ENCODE measurements around the gene CDHR2.
A peak's percentile ranks its signal among the peaks of the same experiment; 100 is the strongest.

The CDHR2 gene

GRCh38 chr5:176538989-176539384 lies 10.2 kb upstream of the CDHR2 start:
- Histone ChIP-seq H3K4me3 (ENCODE audit: low read length in 2 of 2) (no peak overlapping the region), H2BK12ac (ENCODE audit: low read length) (no peak overlapping the region), H2BK120ac (ENCODE audit: low read depth, low read length) (no peak overlapping the region), H2AFZ (ENCODE audit: low read length) (no peak overlapping the region), H3K36me3 (replicated peaks in 1 of 2; ENCODE audit: control insufficient read depth in 2 of 2, insufficient read depth in 2 of 2, low read length in 2 of 2) (peaks cover 6 to 15% of the 10 kb centered on the region in 2 donors), H3K23ac (ENCODE audit: low read depth, low read length, poor library complexity) (no peak overlapping the region), H2BK15ac (ENCODE audit: low read length) (no peak overlapping the region), H3K27ac (replicated peaks; ENCODE audit: low read length) (no peak overlapping the region), H2BK5ac (ENCODE audit: low read length) (no peak overlapping the region), H3K9me3 (replicated peaks in 1 of 2; ENCODE audit: control insufficient read depth in 2 of 2, insufficient read depth in 1 of 2, low read depth in 1 of 2, low read length in 2 of 2) (no peaks in the 10 kb centered on the region), H3K4me1 (ENCODE audit: control insufficient read depth in 2 of 2, insufficient read depth in 1 of 2, low read depth in 1 of 2, low read length in 2 of 2) (peaks cover 21 to 32% of the 10 kb centered on the region in 2 donors), H3K18ac (ENCODE audit: low read length) (no peak overlapping the region), H3K9ac (ENCODE audit: low read depth, low read length, poor library complexity) (no peak overlapping the region), H3K4me2 (ENCODE audit: insufficient read depth, low read length, poor library complexity, severe bottlenecking) (no peak overlapping the region), H3K4ac (ENCODE audit: low read length) (no peak overlapping the region), H4K8ac (ENCODE audit: low read depth, low read length) (no peak overlapping the region), H3K79me1 (ENCODE audit: low read depth, low read length) (peaks cover 3% of the 10 kb centered on the region), H3K14ac (ENCODE audit: low read length) (no peak overlapping the region), H2AK5ac (ENCODE audit: low read depth, low read length) (no peak overlapping the region), H3K27me3 (ENCODE audit: control insufficient read depth in 3 of 3, insufficient read depth in 3 of 3, low read depth in 1 of 3, low read length in 3 of 3) (peaks cover 0 to 16% (median 0%) of the 10 kb centered on the region in 3 experiments), H4K91ac (ENCODE audit: low read depth, low read length, poor library complexity) (no peak overlapping the region)
- DNase-seq (ENCODE audit: low spot score), result no peak
- no CpG with 5 or more reads among the region's 5 CpGs for WGBS, 2 donors (ENCODE audit: extremely low coverage in 2 of 2, insufficient read length in 2 of 2, insufficient replicate concordance in 1 of 2)

- no peak overlapping the region for H3K23ac ChIP-seq (ENCODE audit: low read depth, low read length, poor library complexity)
- no peak overlapping the region for H3K14ac ChIP-seq (ENCODE audit: low read length)
- no peak overlapping the region for H2AK5ac ChIP-seq (ENCODE audit: low read depth, low read length)
- WGBS, 2 donors (ENCODE audit: extremely low coverage in 2 of 2, insufficient read length in 2 of 2, insufficient replicate concordance in 1 of 2), result no CpG with 5 or more reads among the region's 8 CpGs
- H2BK5ac ChIP-seq (ENCODE audit: low read length), result no peak overlapping the region
- no peak overlapping the region for H3K18ac ChIP-seq (ENCODE audit: low read length)
- H3K4me1 ChIP-seq (ENCODE audit: control insufficient read depth in 2 of 2, insufficient read depth in 1 of 2, low read depth in 1 of 2, low read length in 2 of 2), result peaks cover 18 to 23% of the 10 kb centered on the region in 2 donors
- no peak overlapping the region for H3K4ac ChIP-seq (ENCODE audit: low read length)
- H2BK12ac ChIP-seq (ENCODE audit: low read length), result no peak overlapping the region
- no peak overlapping the region for H4K91ac ChIP-seq (ENCODE audit: low read depth, low read length, poor library complexity)
- no peak overlapping the region for H3K4me2 ChIP-seq (ENCODE audit: insufficient read depth, low read length, poor library complexity, severe bottlenecking)
- H3K9me3 ChIP-seq (replicated peaks in 1 of 2; ENCODE audit: control insufficient read depth in 2 of 2, insufficient read depth in 1 of 2, low read depth in 1 of 2, low read length in 2 of 2), result no peaks in the 10 kb centered on the region
- no peak for DNase-seq (ENCODE audit: low spot score)
- no peak overlapping the region for H2BK15ac ChIP-seq (ENCODE audit: low read length)
- H3K27ac ChIP-seq (replicated peaks; ENCODE audit: low read length), result no peak overlapping the region
- no peak overlapping the region for H2BK120ac ChIP-seq (ENCODE audit: low read depth, low read length)
- no peak overlapping the region for H4K8ac ChIP-seq (ENCODE audit: low read depth, low read length)
- H2AFZ ChIP-seq (ENCODE audit: low read length), result no peak overlapping the region
- no peak overlapping the region for H3K9ac ChIP-seq (ENCODE audit: low read depth, low read length, poor library complexity)
- peaks cover 0 to 29% (median 4%) of the 10 kb centered on the region in 3 experiments for H3K27me3 ChIP-seq (ENCODE audit: control insufficient read depth in 3 of 3, insufficient read depth in 3 of 3, low read depth in 1 of 3, low read length in 3 of 3)
- H3K4me3 ChIP-seq (ENCODE audit: low read length in 2 of 2), result no peak overlapping the region
- peaks cover 2% of the 10 kb centered on the region for H3K79me1 ChIP-seq (ENCODE audit: low read depth, low read length)
- H3K36me3 ChIP-seq (replicated peaks in 1 of 2; ENCODE audit: control insufficient read depth in 2 of 2, insufficient read depth in 2 of 2, low read length in 2 of 2), result peaks cover 0 to under 1% of the 10 kb centered on the region in 2 donors
These were observed 8.7 kb upstream of the CDHR2 start for GRCh38 chr5:176540476-176540899.

GRCh38 chr5:176540956-176541337 lies 8.2 kb upstream of the CDHR2 start:
- Histone ChIP-seq H2BK12ac (ENCODE audit: low read length) (no peak overlapping the region), H3K79me1 (ENCODE audit: low read depth, low read length) (peaks cover 2% of the 10 kb centered on the region), H3K27ac (replicated peaks; ENCODE audit: low read length) (no peak overlapping the region), H3K4ac (ENCODE audit: low read length) (peak overlapping the region; percentile 61), H2BK15ac (ENCODE audit: low read length) (peak overlapping the region; percentile 79), H4K91ac (ENCODE audit: low read depth, low read length, poor library complexity) (no peak overlapping the region), H3K23ac (ENCODE audit: low read depth, low read length, poor library complexity) (no peak overlapping the region), H3K9ac (ENCODE audit: low read depth, low read length, poor library complexity) (peak overlapping the region; percentile 57), H3K4me1 (ENCODE audit: control insufficient read depth in 2 of 2, insufficient read depth in 1 of 2, low read depth in 1 of 2, low read length in 2 of 2) (peaks cover 17 to 19% of the 10 kb centered on the region in 2 donors), H3K18ac (ENCODE audit: low read length) (peak overlapping the region; percentile 2), H2AFZ (ENCODE audit: low read length) (no peak overlapping the region), H3K4me2 (ENCODE audit: insufficient read depth, low read length, poor library complexity, severe bottlenecking) (no peak overlapping the region), H3K27me3 (ENCODE audit: control insufficient read depth in 3 of 3, insufficient read depth in 3 of 3, low read depth in 1 of 3, low read length in 3 of 3) (peaks cover 0 to 31% (median 4%) of the 10 kb centered on the region in 3 experiments), H3K9me3 (replicated peaks in 1 of 2; ENCODE audit: control insufficient read depth in 2 of 2, insufficient read depth in 1 of 2, low read depth in 1 of 2, low read length in 2 of 2) (no peaks in the 10 kb centered on the region), H3K14ac (ENCODE audit: low read length) (peak overlapping the region; percentile 58), H3K36me3 (replicated peaks in 1 of 2; ENCODE audit: control insufficient read depth in 2 of 2, insufficient read depth in 2 of 2, low read length in 2 of 2) (no peaks in the 10 kb centered on the region), H4K8ac (ENCODE audit: low read depth, low read length) (no peak overlapping the region), H3K4me3 (ENCODE audit: low read length in 2 of 2) (no peak overlapping the region), H2BK120ac (ENCODE audit: low read depth, low read length) (no peak overlapping the region), H2BK5ac (ENCODE audit: low read length) (no peak overlapping the region), H2AK5ac (ENCODE audit: low read depth, low read length) (peak overlapping the region; percentile 71)
- WGBS, 2 donors (ENCODE audit: extremely low coverage in 2 of 2, insufficient read length in 2 of 2, insufficient replicate concordance in 1 of 2), result no CpG with 5 or more reads among the region's 8 CpGs
- no peak for DNase-seq (ENCODE audit: low spot score)

- H2BK5ac ChIP-seq (ENCODE audit: low read length), result no peak overlapping the region
- H2BK12ac ChIP-seq (ENCODE audit: low read length), result peak overlapping the region; percentile 93
- DNase-seq (ENCODE audit: low spot score), result no peak
- H3K4me3 ChIP-seq (ENCODE audit: low read length in 2 of 2), result no peak overlapping the region
- no peak overlapping the region for H3K14ac ChIP-seq (ENCODE audit: low read length)
- no peak overlapping the region for H3K27ac ChIP-seq (replicated peaks; ENCODE audit: low read length)
- no peak overlapping the region for H3K4me2 ChIP-seq (ENCODE audit: insufficient read depth, low read length, poor library complexity, severe bottlenecking)
- H3K9ac ChIP-seq (ENCODE audit: low read depth, low read length, poor library complexity), result peak overlapping the region; percentile 86
- H2AK5ac ChIP-seq (ENCODE audit: low read depth, low read length), result peak overlapping the region; percentile 85
- no peaks in the 10 kb centered on the region for H3K79me1 ChIP-seq (ENCODE audit: low read depth, low read length)
- H2BK120ac ChIP-seq (ENCODE audit: low read depth, low read length), result no peak overlapping the region
- WGBS, 2 donors (ENCODE audit: extremely low coverage in 2 of 2, insufficient read length in 2 of 2, insufficient replicate concordance in 1 of 2), result no CpG with 5 or more reads among the region's 12 CpGs
- peaks cover 17 to 18% of the 10 kb centered on the region in 2 donors for H3K4me1 ChIP-seq (ENCODE audit: control insufficient read depth in 2 of 2, insufficient read depth in 1 of 2, low read depth in 1 of 2, low read length in 2 of 2)
- H4K8ac ChIP-seq (ENCODE audit: low read depth, low read length), result no peak overlapping the region
- peak overlapping the region; percentile 93 for H2AFZ ChIP-seq (ENCODE audit: low read length)
- H3K9me3 ChIP-seq (replicated peaks in 1 of 2; ENCODE audit: control insufficient read depth in 2 of 2, insufficient read depth in 1 of 2, low read depth in 1 of 2, low read length in 2 of 2), result no peaks in the 10 kb centered on the region
- H3K23ac ChIP-seq (ENCODE audit: low read depth, low read length, poor library complexity), result peak overlapping the region; percentile 12
- peak overlapping the region; percentile 79 for H2BK15ac ChIP-seq (ENCODE audit: low read length)
- H4K91ac ChIP-seq (ENCODE audit: low read depth, low read length, poor library complexity), result no peak overlapping the region
- H3K36me3 ChIP-seq (replicated peaks in 1 of 2; ENCODE audit: control insufficient read depth in 2 of 2, insufficient read depth in 2 of 2, low read length in 2 of 2), result no peaks in the 10 kb centered on the region
- H3K27me3 ChIP-seq (ENCODE audit: control insufficient read depth in 3 of 3, insufficient read depth in 3 of 3, low read depth in 1 of 3, low read length in 3 of 3), result peaks cover 0 to 31% (median 4%) of the 10 kb centered on the region in 3 experiments
- H3K4ac ChIP-seq (ENCODE audit: low read length), result peak overlapping the region; percentile 61
- H3K18ac ChIP-seq (ENCODE audit: low read length), result peak overlapping the region; percentile 88
These were observed 7.6 kb upstream of the CDHR2 start for GRCh38 chr5:176541338-176542134.

Data from neuronal stem cell (in vitro differentiated cells).